ENCODE data around the gene SYF2.

DNA sequence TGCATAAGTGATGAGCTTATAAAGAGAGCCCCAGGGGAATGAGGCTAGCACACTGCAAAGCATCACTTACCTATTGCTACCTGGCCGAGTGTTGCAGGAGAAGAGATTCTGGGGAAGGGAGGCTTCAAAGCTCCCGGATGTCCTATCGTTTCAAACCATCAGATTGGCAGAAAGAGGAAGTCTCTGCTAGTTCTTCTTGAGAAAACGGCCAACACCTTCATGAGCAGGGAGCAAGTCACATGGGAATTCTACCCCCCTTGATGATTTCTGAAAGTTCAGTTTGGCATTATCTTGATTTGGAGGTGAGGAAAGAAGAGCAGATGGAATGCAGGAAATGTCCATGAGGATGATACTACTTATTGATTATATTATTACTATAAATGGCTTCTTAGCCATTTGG is 16.2 kb downstream of the SYF2 start:
- TF ChIP-seq, protein P1, sequence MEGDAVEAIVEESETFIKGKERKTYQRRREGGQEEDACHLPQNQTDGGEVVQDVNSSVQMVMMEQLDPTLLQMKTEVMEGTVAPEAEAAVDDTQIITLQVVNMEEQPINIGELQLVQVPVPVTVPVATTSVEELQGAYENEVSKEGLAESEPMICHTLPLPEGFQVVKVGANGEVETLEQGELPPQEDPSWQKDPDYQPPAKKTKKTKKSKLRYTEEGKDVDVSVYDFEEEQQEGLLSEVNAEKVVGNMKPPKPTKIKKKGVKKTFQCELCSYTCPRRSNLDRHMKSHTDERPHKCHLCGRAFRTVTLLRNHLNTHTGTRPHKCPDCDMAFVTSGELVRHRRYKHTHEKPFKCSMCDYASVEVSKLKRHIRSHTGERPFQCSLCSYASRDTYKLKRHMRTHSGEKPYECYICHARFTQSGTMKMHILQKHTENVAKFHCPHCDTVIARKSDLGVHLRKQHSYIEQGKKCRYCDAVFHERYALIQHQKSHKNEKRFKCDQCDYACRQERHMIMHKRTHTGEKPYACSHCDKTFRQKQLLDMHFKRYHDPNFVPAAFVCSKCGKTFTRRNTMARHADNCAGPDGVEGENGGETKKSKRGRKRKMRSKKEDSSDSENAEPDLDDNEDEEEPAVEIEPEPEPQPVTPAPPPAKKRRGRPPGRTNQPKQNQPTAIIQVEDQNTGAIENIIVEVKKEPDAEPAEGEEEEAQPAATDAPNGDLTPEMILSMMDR (IDR thresholded peaks at IDR 0.05) = no peak
- TF ChIP-seq POLR2A (IDR thresholded peaks at IDR 0.05) = no peak
- no peak for TF ChIP-seq EP300 (IDR thresholded peaks at IDR 0.05; ENCODE audit: low read depth)

Measured in transverse colon (tissue), 3 donors.